H9 (cell line): Measurements from ENCODE around the gene TBL1X. TPM values are rescaled to one million over a fixed set of nuclear protein-coding genes. Genes with fewer than 3 reads are reported as not detected.

ENCODE experiments used
- DNase-seq: peaks from one replicate; pipeline ENCODE4 v3.0.0-alpha.2; 2017
- H2AFZ ChIP-seq: one replicate; pipeline ENCODE4 v1.6.1; 2013; ENCODE audit warnings: mild to moderate bottlenecking, low read length, control low read depth, moderate library complexity
- H2AK5ac ChIP-seq: 2 replicates; pipeline ENCODE4 v1.6.1; 2013; ENCODE audit warnings: low read length, control low read depth, mixed read lengths; ENCODE audit not compliant: insufficient read length
- H2BK120ac ChIP-seq: one replicate; pipeline ENCODE4 v1.6.1; 2013; ENCODE audit warnings: low read depth, mild to moderate bottlenecking, low read length, control low read depth, inconsistent platforms; ENCODE audit not compliant: poor library complexity, severe bottlenecking
- H2BK12ac ChIP-seq: 2 replicates; pipeline ENCODE4 v1.6.1; 2013; ENCODE audit warnings: low read length, control low read depth, mixed read lengths, low read depth; ENCODE audit not compliant: insufficient read length
- H2BK15ac ChIP-seq: 2 replicates; pipeline ENCODE4 v1.6.1; 2013; ENCODE audit warnings: low read depth, low read length, control low read depth
- H2BK20ac ChIP-seq: one replicate; pipeline ENCODE4 v1.6.1; 2013; ENCODE audit warnings: low read depth, mild to moderate bottlenecking, low read length, control low read depth, inconsistent platforms; ENCODE audit not compliant: poor library complexity, severe bottlenecking
- H2BK5ac ChIP-seq: 2 replicates; pipeline ENCODE4 v1.6.1; 2013; ENCODE audit warnings: low read length, control low read depth, mixed read lengths; ENCODE audit not compliant: insufficient read length
- H3K14ac ChIP-seq: 2 replicates; pipeline ENCODE4 v1.6.1; 2013; ENCODE audit warnings: low read length, control low read depth; ENCODE audit not compliant: insufficient read depth
- H3K18ac ChIP-seq: 2 replicates; pipeline ENCODE4 v1.6.1; 2013; ENCODE audit warnings: low read depth, mild to moderate bottlenecking, mixed read lengths, low read length, control low read depth; ENCODE audit not compliant: insufficient read length
- H3K23ac ChIP-seq: 2 replicates; pipeline ENCODE4 v1.6.1; 2013; ENCODE audit warnings: low read length, control low read depth, mixed read lengths, low read depth; ENCODE audit not compliant: insufficient read length
- H3K23me2 ChIP-seq: 2 replicates; pipeline ENCODE4 v1.6.1; 2013; ENCODE audit warnings: low read depth, mild to moderate bottlenecking, mixed read lengths, low read length, control low read depth; ENCODE audit not compliant: insufficient read length, poor library complexity, severe bottlenecking
- H3K27ac ChIP-seq: 2 replicates; pipeline ENCODE4 v1.5.1; 2013; ENCODE audit warnings: low read length, control low read depth, mixed read lengths, low read depth; ENCODE audit not compliant: insufficient read length
- H3K27me3 ChIP-seq: 2 replicates; pipeline ENCODE4 v1.6.1; 2013; ENCODE audit warnings: low read length, control low read depth, inconsistent platforms; ENCODE audit not compliant: insufficient read depth
- H3K4ac ChIP-seq: 2 replicates; pipeline ENCODE4 v1.6.1; 2013; ENCODE audit warnings: low read depth, mild to moderate bottlenecking, control low read depth, inconsistent platforms, low read length, moderate library complexity
- H3K4me1 ChIP-seq: 2 replicates; pipeline ENCODE4 v1.6.1; 2013; ENCODE audit warnings: low read length, control low read depth, inconsistent platforms; ENCODE audit not compliant: insufficient read depth
- H3K4me2 ChIP-seq: 2 replicates; pipeline ENCODE4 v1.6.1; 2013; ENCODE audit warnings: low read length, control low read depth, mixed read lengths; ENCODE audit not compliant: insufficient read length, insufficient read depth
- H3K56ac ChIP-seq: 2 replicates; pipeline ENCODE4 v1.6.1; 2013; ENCODE audit warnings: low read depth, mild to moderate bottlenecking, mixed read lengths, low read length, control low read depth; ENCODE audit not compliant: insufficient read length
- H3K79me1 ChIP-seq: 2 replicates; pipeline ENCODE4 v1.6.1; 2013; ENCODE audit warnings: low read depth, mild to moderate bottlenecking, moderate library complexity, low read length, control low read depth, inconsistent platforms; ENCODE audit not compliant: insufficient read depth, poor library complexity, severe bottlenecking
- H3K79me2 ChIP-seq: 2 replicates; pipeline ENCODE4 v1.6.1; 2013; ENCODE audit warnings: low read length, control low read depth, inconsistent platforms; ENCODE audit not compliant: insufficient read depth
- H3K9ac ChIP-seq: 2 replicates; pipeline ENCODE4 v1.6.1; 2013; ENCODE audit warnings: low read length, control low read depth, mixed read lengths; ENCODE audit not compliant: insufficient read length; ENCODE audit errors: extremely low read depth
- H3K9me3 ChIP-seq: one replicate; pipeline ENCODE4 v1.6.1; 2013; ENCODE audit warnings: low read depth, low read length, inconsistent platforms; ENCODE audit not compliant: control insufficient read depth
- H3T11ph ChIP-seq: one replicate; pipeline ENCODE4 v1.6.1; 2013; ENCODE audit warnings: mild to moderate bottlenecking, low read length, control low read depth, inconsistent platforms
- H4K20me1 ChIP-seq: one replicate; pipeline ENCODE4 v1.6.1; 2013; ENCODE audit not compliant: control insufficient read depth, insufficient read length, insufficient read depth
- H4K5ac ChIP-seq: 2 replicates; pipeline ENCODE4 v1.6.1; 2013; ENCODE audit warnings: low read depth, mild to moderate bottlenecking, mixed read lengths, low read length, control low read depth; ENCODE audit not compliant: insufficient read length
- H4K8ac ChIP-seq: replicated peaks from 2 replicates; pipeline ENCODE4 v1.6.1; 2013; ENCODE audit warnings: low read length, control low read depth, mixed read lengths, low read depth; ENCODE audit not compliant: insufficient read length
- H4K91ac ChIP-seq: 2 replicates; pipeline ENCODE4 v1.6.1; 2013; ENCODE audit warnings: low read depth, mild to moderate bottlenecking, moderate library complexity, mixed read lengths, low read length, control low read depth; ENCODE audit not compliant: insufficient read length
- H3K27ac Mint-ChIP-seq, 3 experiments: 2 replicates in 2 of 3; 3 replicates in 1 of 3; pipeline ENCODE4 v1.8.0; 2020 to 2021; ENCODE audit warnings: mixed read lengths in 3 of 3, mild to moderate bottlenecking in 1 of 3, moderate library complexity in 1 of 3
- H3K27me3 Mint-ChIP-seq: 2 replicates; pipeline ENCODE4 v1.8.0; 2021; ENCODE audit warnings: low read depth, mild to moderate bottlenecking, moderate library complexity, mixed read lengths
- H3K36me3 Mint-ChIP-seq, 3 experiments: 2 replicates in 2 of 3; 3 replicates in 1 of 3; pipeline ENCODE4 v1.8.0; 2020 to 2021; ENCODE audit warnings: low read depth in 3 of 3, mixed read lengths in 3 of 3; ENCODE audit not compliant: insufficient read depth in 1 of 3
- H3K4me1 Mint-ChIP-seq, 2 experiments: 2 replicates each; pipeline ENCODE4 v1.8.0; 2020; ENCODE audit warnings: mixed read lengths in 2 of 2
- H3K4me3 Mint-ChIP-seq, 2 experiments: 2 replicates in 1 of 2; 3 replicates in 1 of 2; pipeline ENCODE4 v1.8.0; 2020 to 2021; ENCODE audit warnings: mild to moderate bottlenecking in 2 of 2, mixed read lengths in 2 of 2, moderate library complexity in 1 of 2
- H3K9me3 Mint-ChIP-seq, 2 experiments: 2 replicates in 1 of 2; 3 replicates in 1 of 2; pipeline ENCODE4 v1.8.0; 2020; ENCODE audit warnings: mild to moderate bottlenecking in 2 of 2, mixed read lengths in 2 of 2, moderate library complexity in 1 of 2
- WGBS: extraction: QIAGEN DNeasy Blood & Tissue Kit; methylation state at CpG from one replicate; pipeline ENCODE4 v1.1.7; 2013; ENCODE audit warnings: missing lambda C conversion rate, low lambda C conversion rate, mixed read lengths; ENCODE audit not compliant: insufficient read length; ENCODE audit errors: extremely low coverage; 5-methylcytosine and 5-hydroxymethylcytosine counted together
- total RNA-seq: library from RNA; stranded (reverse); gene quantifications from 2 replicates; pipeline ENCODE4 v1.2.1, GENCODE V29; 2021
- TF ChIP-seq, protein P1 (sequence below): fragments of 200-600 bp; sonication (generic); conservative IDR thresholded peaks from 3 replicates; pipeline ENCODE4 v1.8.0; 2021; ENCODE audit warnings: antibody characterized with exemption, mild to moderate bottlenecking

TBL1X gene
- total RNA-seq, 1 experiment from 2014 or later, result 24.1 TPM

DNA sequence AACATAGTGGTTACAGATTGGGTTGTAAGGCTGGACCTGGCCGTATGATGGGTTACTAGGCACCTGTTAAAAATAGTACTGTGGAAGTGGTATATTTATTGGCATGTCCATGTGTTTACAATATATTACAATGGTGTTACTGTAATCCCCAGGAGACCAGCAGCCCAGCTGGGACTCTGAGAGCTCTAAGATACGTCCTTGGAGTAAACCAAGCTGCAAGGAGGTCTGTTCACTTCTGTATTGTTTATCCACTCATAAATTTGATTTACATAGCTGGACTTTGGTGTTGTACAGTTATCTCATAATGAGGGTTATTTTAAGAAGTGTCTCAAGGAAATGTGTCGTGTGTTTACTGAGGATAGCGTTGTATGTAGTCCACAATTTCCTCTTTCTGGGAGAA is 93.8 kb downstream of the TBL1X start:
- Histone ChIP-seq H2AK5ac (no peak overlapping the region), H3K14ac (no peak overlapping the region), H4K5ac (no peak overlapping the region), H3K4ac (no peak overlapping the region), H4K8ac (no peak overlapping the region), H2BK12ac (no peak overlapping the region), H3K23ac (no peak overlapping the region), H3K18ac (no peak overlapping the region), H4K91ac (no peak overlapping the region), H3K79me1 (no peaks in the 10 kb centered on the region), H3K27me3 (no peaks in the 10 kb centered on the region), H2BK120ac (no peak overlapping the region), H4K20me1 (no peaks in the 10 kb centered on the region), H2BK5ac (no peak overlapping the region), H3T11ph (no peak overlapping the region), H3K79me2 (no peaks in the 10 kb centered on the region), H3K4me1 (no peaks in the 10 kb centered on the region), H3K56ac (no peak overlapping the region), H3K9me3 (no peaks in the 10 kb centered on the region), H3K4me2 (no peak overlapping the region), H2AFZ (no peak overlapping the region), H3K23me2 (no peaks in the 10 kb centered on the region), H2BK20ac (no peak overlapping the region), H3K27ac (no peak overlapping the region), H3K9ac (no peak overlapping the region), H2BK15ac (no peak overlapping the region)
- Mint-ChIP-seq H3K4me1 (no peaks in the 10 kb centered on the region; a peak in 1 of 4 replicates), H3K36me3 (peaks cover 0 to 14% (median 4%) of the 10 kb centered on the region in 3 experiments; a peak in 4 of 7 replicates), H3K9me3 (peaks cover 0 to 60% of the 10 kb centered on the region in 2 experiments; a peak in 3 of 5 replicates), H3K4me3 (no peak overlapping the region), H3K27me3 (no peaks in the 10 kb centered on the region), H3K27ac (no peak overlapping the region)
- WGBS, result no CpG with 5 or more reads among the region's 4 CpGs
- TF ChIP-seq, protein P1, sequence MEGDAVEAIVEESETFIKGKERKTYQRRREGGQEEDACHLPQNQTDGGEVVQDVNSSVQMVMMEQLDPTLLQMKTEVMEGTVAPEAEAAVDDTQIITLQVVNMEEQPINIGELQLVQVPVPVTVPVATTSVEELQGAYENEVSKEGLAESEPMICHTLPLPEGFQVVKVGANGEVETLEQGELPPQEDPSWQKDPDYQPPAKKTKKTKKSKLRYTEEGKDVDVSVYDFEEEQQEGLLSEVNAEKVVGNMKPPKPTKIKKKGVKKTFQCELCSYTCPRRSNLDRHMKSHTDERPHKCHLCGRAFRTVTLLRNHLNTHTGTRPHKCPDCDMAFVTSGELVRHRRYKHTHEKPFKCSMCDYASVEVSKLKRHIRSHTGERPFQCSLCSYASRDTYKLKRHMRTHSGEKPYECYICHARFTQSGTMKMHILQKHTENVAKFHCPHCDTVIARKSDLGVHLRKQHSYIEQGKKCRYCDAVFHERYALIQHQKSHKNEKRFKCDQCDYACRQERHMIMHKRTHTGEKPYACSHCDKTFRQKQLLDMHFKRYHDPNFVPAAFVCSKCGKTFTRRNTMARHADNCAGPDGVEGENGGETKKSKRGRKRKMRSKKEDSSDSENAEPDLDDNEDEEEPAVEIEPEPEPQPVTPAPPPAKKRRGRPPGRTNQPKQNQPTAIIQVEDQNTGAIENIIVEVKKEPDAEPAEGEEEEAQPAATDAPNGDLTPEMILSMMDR, result no peak
- no peak for DNase-seq
